ENCODE measurements around the gene GTPBP4.

The GTPBP4 gene

DNA sequence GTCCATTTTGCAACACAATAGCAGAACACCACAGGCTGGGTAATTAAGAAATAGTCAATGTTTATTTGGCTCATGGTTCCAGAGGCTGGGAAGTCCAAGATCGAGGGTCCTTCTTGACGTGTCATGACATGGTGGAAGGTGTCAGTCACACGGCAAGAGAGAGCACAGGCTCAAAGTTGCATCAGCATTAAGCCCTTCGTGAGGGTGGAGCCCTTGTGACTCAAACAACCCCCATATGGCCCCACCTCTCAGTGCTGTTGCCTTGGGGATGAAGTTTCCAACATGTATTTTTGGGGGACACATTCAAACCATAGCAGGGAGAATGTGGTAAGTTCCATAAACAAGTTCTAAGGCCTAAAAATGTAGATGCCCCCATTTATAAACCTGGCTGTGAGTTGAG, 24.6 kb upstream of the GTPBP4 start:
- in situ Hi-C loops (cut with HindIII; ENCODE audit: low sequenced_read_pairs): no loop called here
- no peak for DNase-seq (ENCODE audit: low read depth)
- TF ChIP-seq, protein P1, sequence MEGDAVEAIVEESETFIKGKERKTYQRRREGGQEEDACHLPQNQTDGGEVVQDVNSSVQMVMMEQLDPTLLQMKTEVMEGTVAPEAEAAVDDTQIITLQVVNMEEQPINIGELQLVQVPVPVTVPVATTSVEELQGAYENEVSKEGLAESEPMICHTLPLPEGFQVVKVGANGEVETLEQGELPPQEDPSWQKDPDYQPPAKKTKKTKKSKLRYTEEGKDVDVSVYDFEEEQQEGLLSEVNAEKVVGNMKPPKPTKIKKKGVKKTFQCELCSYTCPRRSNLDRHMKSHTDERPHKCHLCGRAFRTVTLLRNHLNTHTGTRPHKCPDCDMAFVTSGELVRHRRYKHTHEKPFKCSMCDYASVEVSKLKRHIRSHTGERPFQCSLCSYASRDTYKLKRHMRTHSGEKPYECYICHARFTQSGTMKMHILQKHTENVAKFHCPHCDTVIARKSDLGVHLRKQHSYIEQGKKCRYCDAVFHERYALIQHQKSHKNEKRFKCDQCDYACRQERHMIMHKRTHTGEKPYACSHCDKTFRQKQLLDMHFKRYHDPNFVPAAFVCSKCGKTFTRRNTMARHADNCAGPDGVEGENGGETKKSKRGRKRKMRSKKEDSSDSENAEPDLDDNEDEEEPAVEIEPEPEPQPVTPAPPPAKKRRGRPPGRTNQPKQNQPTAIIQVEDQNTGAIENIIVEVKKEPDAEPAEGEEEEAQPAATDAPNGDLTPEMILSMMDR (IDR thresholded peaks at IDR 0.05; ENCODE audit: low read depth, low read length, missing control alignments): no peak
- no peak overlapping the region for H3K4me3 ChIP-seq (ENCODE audit: low read depth, low read length)

DNA sequence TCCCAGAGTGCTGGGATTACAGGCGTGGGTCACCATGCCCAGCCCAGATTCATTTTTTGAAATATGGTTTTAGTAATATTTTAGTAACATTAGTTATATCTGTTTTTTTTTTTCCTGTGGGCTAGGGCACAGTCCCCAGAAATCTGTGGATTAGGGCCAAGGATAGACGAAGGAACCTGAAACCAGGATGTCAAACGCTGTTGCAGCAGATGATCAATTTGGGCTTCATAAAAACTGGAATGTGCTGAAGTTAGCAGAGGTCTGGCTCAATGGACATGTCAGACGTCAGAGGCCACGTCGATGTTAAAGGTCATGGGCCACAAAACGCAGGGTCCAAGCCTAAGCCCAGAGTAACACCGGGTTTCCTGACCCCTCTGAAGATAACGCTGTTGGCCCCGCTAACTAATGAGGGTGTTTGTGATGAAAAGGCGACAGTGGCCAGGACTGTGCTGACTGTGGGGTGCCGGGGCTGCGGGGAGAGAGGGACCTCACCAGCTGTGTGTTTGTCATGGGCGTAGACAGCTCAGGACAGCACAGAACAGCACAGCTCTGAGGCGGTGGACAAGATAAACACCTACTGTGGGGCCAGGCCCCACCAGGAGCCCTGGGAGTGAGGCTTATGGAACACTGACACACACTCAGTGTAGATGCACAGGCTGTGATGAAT, 23.8 kb upstream of the GTPBP4 start:
- in situ Hi-C loops (cut with HindIII; ENCODE audit: low sequenced_read_pairs): no loop called here
- TF ChIP-seq, protein P1 (IDR thresholded peaks at IDR 0.05; ENCODE audit: low read depth, low read length, missing control alignments): no peak
- H3K4me3 ChIP-seq (ENCODE audit: low read depth, low read length): no peak overlapping the region
- no peak for DNase-seq (ENCODE audit: low read depth)

DNA sequence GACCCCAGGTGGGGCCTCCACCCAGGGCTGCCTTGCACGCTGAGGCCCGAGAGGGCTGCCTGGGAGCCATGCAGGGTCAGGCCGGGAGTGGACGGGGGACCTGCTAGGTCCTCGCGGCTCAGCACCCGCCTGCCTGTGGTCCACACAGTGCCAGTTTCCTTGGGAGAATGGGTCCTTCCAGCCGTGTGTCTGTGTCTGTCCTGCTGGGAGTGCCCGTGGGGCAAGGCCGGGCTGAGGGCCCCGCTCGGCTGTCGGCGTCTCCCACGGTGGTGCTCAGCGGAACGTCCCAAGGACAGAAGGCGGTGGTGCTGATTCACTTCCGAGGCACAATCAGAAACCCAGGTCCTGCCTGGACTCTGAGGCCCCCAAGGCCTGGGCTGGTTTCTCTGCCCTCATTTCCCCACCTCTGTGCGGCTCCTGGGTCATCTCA, 23.2 kb upstream of the GTPBP4 start:
- in situ Hi-C loops (cut with HindIII; ENCODE audit: low sequenced_read_pairs): loop anchor here (5.0 kb wide), 1 partner anchor 103 kb away; no protein-coding TSS in a partner anchor
- H3K4me3 ChIP-seq (ENCODE audit: low read depth, low read length): no peak overlapping the region
- TF ChIP-seq, protein P1 (IDR thresholded peaks at IDR 0.05; ENCODE audit: low read depth, low read length, missing control alignments): no peak
- no peak for DNase-seq (ENCODE audit: low read depth)

DNA sequence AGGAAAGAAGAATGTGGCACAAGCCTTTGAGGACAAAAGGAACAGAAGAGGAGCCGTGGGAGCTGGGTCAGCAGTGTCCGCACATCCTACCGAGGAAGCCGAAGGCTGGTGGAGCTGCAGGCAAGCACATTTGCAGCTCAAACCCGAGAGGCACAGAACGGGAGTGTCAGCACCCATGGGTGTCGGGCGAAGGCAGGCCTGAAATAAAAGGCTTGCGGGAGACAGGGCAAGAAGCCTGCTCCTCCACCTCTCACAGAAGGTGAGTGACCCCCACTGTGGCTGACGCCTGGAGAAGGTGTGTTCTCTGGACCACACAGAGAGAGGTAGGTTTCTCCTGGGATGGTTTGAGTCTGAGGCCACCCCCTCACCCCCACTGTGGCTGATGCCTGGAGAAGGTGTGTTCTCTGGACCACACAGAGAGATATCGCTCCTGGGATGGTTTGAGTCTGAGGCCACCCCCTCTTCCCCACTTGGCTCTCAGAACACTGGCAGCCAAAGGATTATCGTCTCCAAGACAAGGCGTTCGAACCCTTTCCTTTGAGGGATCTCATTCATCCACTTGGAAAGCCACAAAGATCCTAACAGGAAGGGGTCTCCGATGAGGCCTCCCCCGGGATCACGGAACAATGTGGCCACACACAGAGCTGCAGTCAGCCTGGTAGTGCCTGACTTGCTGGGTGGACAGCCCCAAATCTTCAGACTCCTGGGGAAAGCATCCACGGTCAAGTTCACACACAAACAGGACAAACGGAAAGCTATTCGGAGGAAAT, 21.6 kb upstream of the GTPBP4 start:
- no peak overlapping the region for H3K4me3 ChIP-seq (ENCODE audit: low read depth, low read length)
- in situ Hi-C loops (cut with HindIII; ENCODE audit: low sequenced_read_pairs): loop anchor here (5.0 kb wide), 1 partner anchor 104 kb away; no protein-coding TSS in a partner anchor
- TF ChIP-seq, protein P1 (IDR thresholded peaks at IDR 0.05; ENCODE audit: low read depth, low read length, missing control alignments): no peak
- DNase-seq (ENCODE audit: low read depth): no peak

DNA sequence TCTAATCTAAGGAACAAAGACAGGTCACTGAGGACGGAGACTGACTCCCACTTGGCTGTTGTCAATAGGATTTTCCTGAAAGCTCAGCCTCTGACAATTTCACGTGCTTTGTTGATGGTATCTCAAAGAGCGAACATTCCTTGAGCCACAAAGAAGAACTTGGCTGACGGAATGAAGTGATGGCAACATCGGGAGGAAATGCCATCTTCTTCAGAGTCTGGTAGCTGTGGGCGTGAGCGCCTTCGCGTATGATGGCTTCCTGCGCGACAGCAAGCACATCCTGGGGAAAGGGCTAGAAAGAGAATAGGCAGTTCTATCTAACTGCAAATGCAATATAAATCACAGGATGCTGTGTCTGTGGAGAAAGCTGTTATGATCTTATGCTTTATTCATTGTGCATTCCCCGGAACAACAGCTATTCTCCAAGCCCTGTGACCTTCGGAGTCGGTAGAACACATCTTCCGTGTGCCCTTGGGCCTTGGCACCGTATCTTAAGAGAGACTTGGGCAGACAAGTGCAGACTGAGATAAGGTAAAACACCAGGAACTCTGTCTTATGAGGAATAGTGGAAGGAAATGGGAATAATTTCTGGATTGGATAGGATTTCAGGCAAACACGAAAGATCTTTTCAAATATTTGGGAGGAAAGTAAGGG, 19.6 kb upstream of the GTPBP4 start:
- no peak for DNase-seq (ENCODE audit: low read depth)
- TF ChIP-seq, protein P1 (IDR thresholded peaks at IDR 0.05; ENCODE audit: low read depth, low read length, missing control alignments): no peak
- H3K4me3 ChIP-seq (ENCODE audit: low read depth, low read length): no peak overlapping the region
- in situ Hi-C loops (cut with HindIII; ENCODE audit: low sequenced_read_pairs): loop anchor here (5.0 kb wide), 1 partner anchor 106 kb away; no protein-coding TSS in a partner anchor

DNA sequence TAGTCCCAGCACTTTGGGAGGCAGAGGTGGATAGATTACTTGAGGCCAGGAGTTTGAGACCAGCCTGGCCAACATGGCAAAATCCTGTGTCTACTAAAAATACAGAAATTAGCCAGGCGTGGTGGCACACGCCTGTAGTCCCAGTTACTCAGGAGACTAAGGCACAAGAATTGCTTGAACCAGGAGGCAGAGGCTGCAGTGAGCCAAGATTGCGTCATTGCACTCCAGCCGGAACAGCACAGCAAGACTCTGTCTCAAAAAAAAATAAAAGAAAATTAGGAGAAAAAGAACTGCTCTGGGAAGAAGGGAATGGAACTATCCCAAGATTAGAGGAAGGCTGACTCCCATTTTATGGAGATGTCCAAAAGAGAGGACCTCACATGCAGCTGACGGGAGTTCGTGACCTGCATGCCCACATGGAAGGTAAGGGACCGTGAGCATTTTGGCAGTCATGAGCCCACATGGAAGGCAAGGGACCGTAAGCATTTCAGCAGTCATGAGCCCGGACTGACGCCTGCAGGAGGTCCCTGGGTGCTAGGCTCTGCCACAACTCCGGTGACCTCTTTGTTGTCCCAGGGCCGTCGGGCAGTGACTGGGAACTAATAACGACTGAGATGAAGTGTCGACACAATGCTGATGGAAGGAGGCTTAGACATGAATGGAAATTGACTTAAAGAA, 18.6 kb upstream of the GTPBP4 start:
- in situ Hi-C loops (cut with HindIII; ENCODE audit: low sequenced_read_pairs): loop anchor here (5.0 kb wide), 1 partner anchor 107 kb away; no protein-coding TSS in a partner anchor
- TF ChIP-seq, protein P1 (IDR thresholded peaks at IDR 0.05; ENCODE audit: low read depth, low read length, missing control alignments): no peak
- no peak for DNase-seq (ENCODE audit: low read depth)
- H3K4me3 ChIP-seq (ENCODE audit: low read depth, low read length): no peak overlapping the region

Measured in astrocyte of the cerebellum (primary cell).